GM12873 (cell line): ENCODE data around the gene SYMPK.

Source experiments
- CTCF ChIP-seq: IDR thresholded peaks from 2 replicates; pipeline ENCODE4 v1.5.1; 2012; ENCODE audit warnings: low read depth, mild to moderate bottlenecking, moderate library complexity, low read length, control low read depth; ENCODE audit not compliant: insufficient read depth; ENCODE audit errors: missing control alignments

Gene SYMPK

GRCh38 chr19:45824531-45825262 lies 38.2 kb downstream of the SYMPK start:
- no peak for TF ChIP-seq CTCF

GRCh38 chr19:45824041-45824471 lies 38.9 kb downstream of the SYMPK start:
- no peak for TF ChIP-seq CTCF

GRCh38 chr19:45823182-45823581 lies 39.8 kb downstream of the SYMPK start:
- TF ChIP-seq CTCF: no peak

- TF ChIP-seq CTCF: no peak
Observed at GRCh38 chr19:45822716-45823115, 40.2 kb downstream of the SYMPK start.

- no peak for TF ChIP-seq CTCF
Observed at GRCh38 chr19:45821570-45821969, 41.4 kb downstream of the SYMPK start.

- TF ChIP-seq CTCF: no peak
Observed at GRCh38 chr19:45821103-45821521, 41.8 kb downstream of the SYMPK start.

- no peak for TF ChIP-seq CTCF
Observed at GRCh38 chr19:45820413-45821102, 42.4 kb downstream of the SYMPK start.
